ELF-1 (cell line): ENCODE data around the gene PPP4R3A.
"Not testable (repeated sequence)": the region's sequence is repeated elsewhere in the genome, so short reads cannot be mapped to it uniquely, and the experiment has no call there.

Source experiments
- DNase-seq: peaks from one replicate; pipeline ENCODE4 v3.0.0-alpha.2; 2016; ENCODE audit warnings: low read depth, low spot score

The PPP4R3A gene

DNA sequence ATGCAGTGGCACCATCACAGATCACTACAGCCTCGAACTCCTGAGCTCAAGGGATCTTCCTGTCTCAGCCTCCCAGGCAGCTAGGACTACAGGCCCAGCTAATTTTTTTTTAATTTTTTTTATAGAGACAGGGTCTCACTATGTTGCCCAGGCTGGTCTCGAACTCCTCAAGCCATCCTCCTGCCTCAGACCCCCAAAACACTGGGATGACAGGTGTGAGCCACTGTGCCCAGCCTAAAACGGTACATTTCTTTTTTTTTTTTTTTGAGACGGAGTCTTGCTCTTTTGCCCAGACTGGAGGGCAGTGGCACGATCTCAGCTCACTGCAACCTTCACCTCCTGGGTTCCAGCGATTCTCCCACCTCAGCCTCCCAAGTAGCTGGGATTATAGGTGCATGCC is 100.9 kb downstream of the PPP4R3A start:
- not testable (repeated sequence) for DNase-seq
